Right lobe of liver (tissue), 6 donors: Measurements from ENCODE around the gene MYO1C. TPM values are rescaled to one million over a fixed set of nuclear protein-coding genes. Genes with fewer than 3 reads are reported as not detected.

Source experiments
- ATAC-seq, 4 donors: fragments of 200-7000 bp; cut with Tn5 transposase; one replicate each; pipeline ENCODE4 v1.9.1; 2020; ENCODE audit warnings: mild to moderate bottlenecking in 4 of 4, moderate library complexity in 4 of 4
- DNase-seq, 3 donors: peaks; one replicate each; pipeline ENCODE4 v3.0.0-alpha.2; 2020
- H3K27ac ChIP-seq, 3 donors: fragments of 200-600 bp; one replicate each; pipeline ENCODE4 v1.8.0; 2022
- H3K27me3 ChIP-seq, 2 donors: fragments of 200-600 bp; one replicate each; pipeline ENCODE4 v1.8.0; 2022
- H3K36me3 ChIP-seq, 4 donors: fragments of 200-600 bp; sonication (generic) in 1 of 4; one replicate each; pipeline versions ENCODE4 v1.5.1 to v1.8.0; 2017 to 2022; ENCODE audit warnings: control low read depth in 1 of 4
- H3K4me1 ChIP-seq, 4 donors: fragments of 200-600 bp; sonication (generic) in 1 of 4; one replicate each; pipeline versions ENCODE4 v1.5.1 to v1.8.0; 2017 to 2022; ENCODE audit warnings: control low read depth in 1 of 4
- H3K4me3 ChIP-seq, 3 donors: fragments of 200-600 bp; one replicate each; pipeline ENCODE4 v1.8.0; 2022
- H3K9me3 ChIP-seq, 4 donors: fragments of 200-600 bp; sonication (generic) in 1 of 4; one replicate each; pipeline versions ENCODE4 v1.5.1 to v1.8.0; 2017 to 2022; ENCODE audit warnings: control low read depth in 1 of 4
- CTCF ChIP-seq, 4 donors: fragments of 200-600 bp in 3 of 4; fragments of 450-650 bp in 1 of 4; IDR thresholded peaks; one replicate each; pipeline versions ENCODE4 v1.5.1 to v1.8.0; 2016 to 2022; ENCODE audit warnings: antibody characterized with exemption in 4 of 4, mild to moderate bottlenecking in 2 of 4
- POLR2A ChIP-seq: fragments of 450-650 bp; IDR thresholded peaks from one replicate; pipeline ENCODE4 v1.6.1; 2017; ENCODE audit warnings: antibody characterized with exemption, mild to moderate bottlenecking
- WGBS: methylation state at CpG from one replicate; pipeline ENCODE4 v1.1.6; 2018; ENCODE audit warnings: low coverage, low lambda C conversion rate; ENCODE audit not compliant: insufficient coverage; ENCODE audit errors: missing lambda C conversion rate; 5-methylcytosine and 5-hydroxymethylcytosine counted together
- intact Hi-C, 2 donors: fragments of 100-400 bp; cut with DNase I; formaldehyde crosslinking; loops; one replicate each; pipeline versions ENCODE4 v1.11.2 to v1.14.1; 2022
- total RNA-seq, 6 experiments: library from RNA; depleted of rRNA in 2 of 6; stranded (reverse); fragments of >200 nt in 2 of 6; fragmentation: NEBNext Ultra II Directional in 3 of 6; extraction: Animal tissue kit (Norgen Biotek cat#: 25700) in 3 of 6; gene quantifications; one replicate each; pipeline versions ENCODE4 v1.1.0 to v1.2.4, GENCODE V29; 2016 to 2023
- donor health status: DM: no; HTN: yes; CAD: no.
- donor health status: DM: no; HTN: no; CAD: no.
- donor health status: DM: no; HTN: no; CAD: no.
- donor health status: DM: no; HTN: yes; CAD: no.
- donor health status: DM: no; HTN: yes; CAD: no.

MYO1C gene
- total RNA-seq, 6 experiments from 2014 or later = 56.6 to 94.7 (median 68.3) TPM

DNA sequence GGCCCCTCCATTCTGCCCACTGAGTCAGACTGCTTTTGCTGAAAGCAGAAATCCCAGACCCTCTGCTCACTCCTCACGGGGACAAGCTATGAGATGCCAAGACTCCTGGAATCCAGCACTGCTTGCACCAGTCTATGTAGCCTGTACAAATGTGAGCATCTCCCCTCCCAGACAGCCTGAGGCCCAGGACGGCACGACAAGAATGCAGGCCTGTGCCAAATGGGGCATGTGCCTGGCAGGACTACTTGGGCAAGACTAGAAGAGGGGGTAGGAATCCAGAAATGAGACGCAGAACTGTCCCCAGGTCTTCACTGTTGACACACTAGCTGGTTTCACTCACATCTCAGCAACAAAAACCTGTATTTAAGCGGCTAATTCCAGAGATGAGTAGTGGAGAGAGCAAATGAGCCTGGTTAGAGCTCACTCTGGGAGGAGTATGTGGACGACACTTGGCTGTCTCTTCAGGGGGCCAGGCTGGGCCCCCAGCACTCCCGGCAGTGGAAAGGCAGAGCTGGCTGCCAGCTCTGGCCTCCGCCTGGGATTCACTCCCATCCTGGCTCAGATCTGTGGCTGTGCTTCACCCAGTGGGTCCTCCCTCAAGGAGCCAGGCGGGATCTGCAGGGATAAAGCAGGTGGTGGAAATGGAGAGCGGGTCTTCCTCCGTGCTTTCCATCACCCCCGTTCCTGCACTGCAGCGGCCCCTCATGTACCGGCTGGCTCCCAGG is 2.9 kb upstream of the MYO1C start:
- H3K4me1 ChIP-seq = peaks cover 0 to 2% (median under 1%) of the 10 kb centered on the region in 4 donors
- no peaks in the 10 kb centered on the region for H3K9me3 ChIP-seq
- H3K36me3 ChIP-seq = peaks cover 0 to 15% (median 6%) of the 10 kb centered on the region in 4 donors
- DNase-seq = no peak
- intact Hi-C loops = no loop called here
- no peak overlapping the region for H3K4me3 ChIP-seq
- no peaks in the 10 kb centered on the region for H3K27me3 ChIP-seq
- 71% methylated on average over 3 of the region's 14 CpGs for WGBS
- TF ChIP-seq POLR2A = no peak
- no peak overlapping the region for H3K27ac ChIP-seq
- no peak for ATAC-seq

GRCh38 chr17:1494736-1495253 is 2.3 kb upstream of the MYO1C start:
- H3K9me3 ChIP-seq = no peaks in the 10 kb centered on the region
- peaks cover 0 to 15% (median 6%) of the 10 kb centered on the region in 4 donors for H3K36me3 ChIP-seq
- no peak overlapping the region for H3K27ac ChIP-seq
- ATAC-seq = no peak
- intact Hi-C loops = no loop called here
- WGBS = no CpG with 5 or more reads among the region's 11 CpGs
- no peak overlapping the region for H3K4me3 ChIP-seq
- TF ChIP-seq CTCF (IDR thresholded peaks at IDR 0.05) (no peak), POLR2A (no peak)
- peaks cover 0 to 8% (median 4%) of the 10 kb centered on the region in 4 donors for H3K4me1 ChIP-seq
- no peak for DNase-seq
- no peaks in the 10 kb centered on the region for H3K27me3 ChIP-seq

GRCh38 chr17:1494203-1494602 is 1.7 kb upstream of the MYO1C start:
- intact Hi-C loops = no loop called here
- Histone ChIP-seq H3K9me3 (no peaks in the 10 kb centered on the region), H3K36me3 (peaks cover 0 to 15% (median 6%) of the 10 kb centered on the region in 4 donors), H3K27ac (no peak overlapping the region), H3K4me3 (no peak overlapping the region), H3K4me1 (peaks cover 0 to 13% (median 7%) of the 10 kb centered on the region in 4 donors), H3K27me3 (no peaks in the 10 kb centered on the region)
- ATAC-seq = no peak
- TF ChIP-seq CTCF (IDR thresholded peaks at IDR 0.05) (no peak), POLR2A (no peak)
- WGBS = 100% methylated on average over 1 of the region's 7 CpGs
- DNase-seq = no peak

- Histone ChIP-seq H3K9me3 (no peaks in the 10 kb centered on the region), H3K27me3 (no peaks in the 10 kb centered on the region), H3K36me3 (peaks cover 0 to 15% (median 6%) of the 10 kb centered on the region in 4 donors), H3K27ac (peak overlapping the region in 1 of 3 donors; percentile 75), H3K4me1 (peaks cover 0 to 21% (median 10%) of the 10 kb centered on the region in 4 donors), H3K4me3 (no peak overlapping the region)
- peak; percentile 3 to 15 (median 8) for ATAC-seq
- intact Hi-C loops = no loop called here
- peak in 1 of 3 donors; percentile 37 for DNase-seq
- WGBS = 70% methylated on average over 10 of the region's 23 CpGs
- no peak for TF ChIP-seq CTCF (IDR thresholded peaks at IDR 0.05)
- TF ChIP-seq POLR2A = no peak
Measured at GRCh38 chr17:1493291-1493980, 950 bp upstream of the MYO1C start.
